ENCODE measurements around the gene CWF19L2. TPM values are rescaled to one million over a fixed set of nuclear protein-coding genes. Genes with fewer than 3 reads are reported as not detected.

CWF19L2 gene
- 19.1 TPM for total RNA-seq
- 10.3 TPM for polyA plus RNA-seq (ENCODE audit: insufficient read depth, low read depth, low replicate concordance)
- long read RNA-seq, donor 1, partial matches to known transcripts: 6 of 6 reads
- long read RNA-seq, donor 1, other reads (novel, unspliced or antisense): 0 of 6 reads
- long read RNA-seq, donor 2, partial matches to known transcripts: 0 of 1 reads
- long read RNA-seq, donor 2, other reads (novel, unspliced or antisense): 0 of 1 reads
- long read RNA-seq, donor 3, partial matches to known transcripts: 0 of 1 reads
- long read RNA-seq, donor 3, other reads (novel, unspliced or antisense): 0 of 1 reads
- long read RNA-seq, donor 4, partial matches to known transcripts: 0 of 1 reads
- long read RNA-seq, donor 4, other reads (novel, unspliced or antisense): 0 of 1 reads
- long read RNA-seq, donor 5, partial matches to known transcripts: 0 of 1 reads
- long read RNA-seq, donor 5, other reads (novel, unspliced or antisense): 0 of 1 reads
- long read RNA-seq, donor 6, partial matches to known transcripts: 5 of 5 reads
- long read RNA-seq, donor 6, other reads (novel, unspliced or antisense): 0 of 5 reads
- long read RNA-seq, donor 7, transcript CWF19L2-201 (18 exons, 3,278 nt): major isoform, 7 of 20 reads
- long read RNA-seq, donor 7, partial matches to known transcripts: 11 of 20 reads
- long read RNA-seq, donor 7, other reads (novel, unspliced or antisense): 2 of 20 reads
- long read RNA-seq, donor 8: 0 reads
- long read RNA-seq, donor 9: 0 reads
- long read RNA-seq, donor 10, partial matches to known transcripts: 0 of 1 reads
- long read RNA-seq, donor 10, other reads (novel, unspliced or antisense): 0 of 1 reads

- TF ChIP-seq CTCF (IDR thresholded peaks at IDR 0.05; ENCODE audit: borderline replicate concordance, extremely low read depth, insufficient read depth): no peak
- peak within 1 kb of the TSS; percentile 89 to 99 (median 98) for H3K9ac ChIP-seq (ENCODE audit: low read length in 3 of 3)
- peaks cover 0 to 4% (median 0%) of the 10 kb centered on the region in 3 donors for H3K4me1 ChIP-seq (ENCODE audit: control insufficient read depth in 2 of 3, insufficient read depth in 2 of 3, low read depth in 1 of 3, low read length in 3 of 3)
- DNase-seq (peak; percentile 90 to 98 (median 94)), FAIRE-seq (peak; percentile 96)
- intact Hi-C loops (cut with DNase I): no loop called here
- H3K4me3 ChIP-seq (ENCODE audit: low read length in 3 of 3): peak within 1 kb of the TSS; percentile 87 to 100 (median 99)
- H3K36me3 ChIP-seq (ENCODE audit: control insufficient read depth in 2 of 3, insufficient read depth in 3 of 3, low read length in 3 of 3): peaks cover 0 to 11% (median 11%) of the 10 kb centered on the region in 3 donors
- no peaks in the 10 kb centered on the region for H3K9me3 ChIP-seq (ENCODE audit: control insufficient read depth in 2 of 3, insufficient read depth in 1 of 3, low read length in 3 of 3)
- H3K27ac ChIP-seq (ENCODE audit: low read depth in 2 of 2, low read length in 2 of 2): peak within 1 kb of the TSS in 1 of 2 donors; percentile 70
- H3K27me3 ChIP-seq (ENCODE audit: control insufficient read depth, insufficient read depth, low read length): no peaks in the 10 kb centered on the region
Observed at GRCh38 chr11:107457558-107458271, at the start of gene CWF19L2. Gene CWF19L2 (minus strand): TSS chr11:107457825. CDS start chr11:107457816, 9 bp downstream.

- DNase-seq (peak in 2 of 5 donors; percentile 44 to 67), FAIRE-seq (no peak)
- H3K9me3 ChIP-seq (ENCODE audit: control insufficient read depth in 2 of 3, insufficient read depth in 1 of 3, low read length in 3 of 3): peaks cover 0 to 6% (median 0%) of the 10 kb centered on the region in 3 donors
- peaks cover 0 to 4% (median 0%) of the 10 kb centered on the region in 3 donors for H3K4me1 ChIP-seq (ENCODE audit: control insufficient read depth in 2 of 3, insufficient read depth in 2 of 3, low read depth in 1 of 3, low read length in 3 of 3)
- no peaks in the 10 kb centered on the region for H3K27me3 ChIP-seq (ENCODE audit: control insufficient read depth, insufficient read depth, low read length)
- H3K36me3 ChIP-seq (ENCODE audit: control insufficient read depth in 2 of 3, insufficient read depth in 3 of 3, low read length in 3 of 3): peaks cover 0 to 7% (median 0%) of the 10 kb centered on the region in 3 donors
- intact Hi-C loops (cut with DNase I): no loop called here
- no peak for TF ChIP-seq CTCF (IDR thresholded peaks at IDR 0.05; ENCODE audit: borderline replicate concordance, extremely low read depth, insufficient read depth)
- H3K27ac ChIP-seq (ENCODE audit: low read depth in 2 of 2, low read length in 2 of 2): no peak overlapping the region
- no peak overlapping the region for H3K9ac ChIP-seq (ENCODE audit: low read length in 3 of 3)
- H3K4me3 ChIP-seq (ENCODE audit: low read length in 3 of 3): no peak overlapping the region
Observed at GRCh38 chr11:107505647-107506225, 48.1 kb upstream of the CWF19L2 start.

GRCh38 chr11:107504981-107505380 is 47.4 kb upstream of the CWF19L2 start:
- FAIRE-seq: no peak
- H3K27ac ChIP-seq (ENCODE audit: low read depth in 2 of 2, low read length in 2 of 2): no peak overlapping the region
- intact Hi-C loops (cut with DNase I): no loop called here
- H3K9me3 ChIP-seq (ENCODE audit: control insufficient read depth in 2 of 3, insufficient read depth in 1 of 3, low read length in 3 of 3): peaks cover 0 to 6% (median 0%) of the 10 kb centered on the region in 3 donors
- H3K4me3 ChIP-seq (ENCODE audit: low read length in 3 of 3): no peak overlapping the region
- peak in 2 of 5 donors; percentile 8 to 22 for DNase-seq
- TF ChIP-seq CTCF (IDR thresholded peaks at IDR 0.05; ENCODE audit: borderline replicate concordance, extremely low read depth, insufficient read depth): no peak
- H3K4me1 ChIP-seq (ENCODE audit: control insufficient read depth in 2 of 3, insufficient read depth in 2 of 3, low read depth in 1 of 3, low read length in 3 of 3): peaks cover 0 to 4% (median 0%) of the 10 kb centered on the region in 3 donors
- H3K36me3 ChIP-seq (ENCODE audit: control insufficient read depth in 2 of 3, insufficient read depth in 3 of 3, low read length in 3 of 3): peaks cover 0 to 7% (median 0%) of the 10 kb centered on the region in 3 donors
- no peaks in the 10 kb centered on the region for H3K27me3 ChIP-seq (ENCODE audit: control insufficient read depth, insufficient read depth, low read length)
- no peak overlapping the region for H3K9ac ChIP-seq (ENCODE audit: low read length in 3 of 3)

All from kidney (tissue), 22 donors.